HL-60/S4 (cell line): ENCODE results near the gene SEC14L1.
"Not testable (repeated sequence)": the region's sequence is repeated elsewhere in the genome, so short reads cannot be mapped to it uniquely, and the experiment has no call there.

Experiments
- in situ Hi-C: fragments of 300-500 bp; cut with MboI; formaldehyde crosslinking; loops from 2 replicates; pipeline ENCODE4 v1.14.3; 2022; ENCODE audit warnings: low sequenced_read_pairs

Gene SEC14L1

DNA sequence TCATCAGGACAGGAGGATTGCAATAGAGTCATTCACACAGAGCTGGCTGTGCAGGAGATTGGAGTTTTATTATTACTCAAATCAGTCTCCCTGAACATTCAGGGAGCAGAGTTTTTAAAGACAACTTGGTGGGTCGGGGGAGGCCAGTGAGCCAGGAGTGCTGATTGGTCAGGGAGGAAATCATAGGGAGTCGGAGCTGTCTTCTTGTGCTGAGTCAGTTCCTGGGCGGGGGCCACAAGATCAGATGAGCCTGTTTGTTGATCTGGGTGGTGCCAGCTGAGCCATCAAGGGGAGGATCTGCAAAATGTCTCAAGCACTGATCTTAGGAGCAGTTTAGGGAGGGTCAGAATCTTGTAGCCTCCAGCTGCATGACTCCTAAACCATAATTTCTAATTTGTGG lies 2.9 kb upstream of the SEC14L1 start:
- in situ Hi-C loops: not testable (repeated sequence)

DNA sequence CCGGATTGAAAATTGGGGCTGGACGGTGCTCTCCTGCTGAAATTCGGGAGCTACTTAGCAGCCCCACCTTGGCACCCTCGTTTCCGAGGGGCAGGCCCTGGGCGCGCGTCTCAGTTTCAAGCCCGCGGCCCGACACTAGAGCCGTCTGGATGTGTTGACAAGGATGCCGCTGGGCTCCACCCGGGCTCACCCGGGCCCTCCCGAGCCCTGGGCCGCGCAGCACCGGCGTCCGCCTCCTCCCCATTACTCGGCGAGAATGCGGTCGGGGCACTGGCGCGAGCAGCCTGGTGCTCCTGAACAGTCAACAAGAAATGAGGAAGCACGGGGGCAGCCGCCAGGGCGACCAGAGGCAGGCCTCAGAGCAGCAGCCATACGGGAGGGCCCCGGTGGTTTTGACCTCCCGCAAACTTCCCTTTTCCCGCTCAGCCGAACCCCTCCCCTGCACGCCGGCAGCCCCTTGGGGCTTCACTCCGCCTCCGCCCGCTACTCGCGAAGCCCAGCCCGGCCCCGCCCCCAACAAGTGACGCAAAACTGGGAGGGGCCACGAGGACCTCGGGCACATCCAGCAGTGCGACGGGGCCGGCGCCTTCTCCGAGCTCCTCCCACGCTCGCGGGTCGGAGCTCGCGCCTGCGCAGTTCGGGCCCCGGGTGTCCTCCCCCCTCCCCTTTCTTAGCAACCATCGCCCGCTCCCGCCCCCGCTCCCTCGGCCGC lies 447 bp upstream of the SEC14L1 start:
- in situ Hi-C loops: loop anchor here (10.0 kb wide), 1 partner anchor 46 kb away; no protein-coding TSS in a partner anchor

DNA sequence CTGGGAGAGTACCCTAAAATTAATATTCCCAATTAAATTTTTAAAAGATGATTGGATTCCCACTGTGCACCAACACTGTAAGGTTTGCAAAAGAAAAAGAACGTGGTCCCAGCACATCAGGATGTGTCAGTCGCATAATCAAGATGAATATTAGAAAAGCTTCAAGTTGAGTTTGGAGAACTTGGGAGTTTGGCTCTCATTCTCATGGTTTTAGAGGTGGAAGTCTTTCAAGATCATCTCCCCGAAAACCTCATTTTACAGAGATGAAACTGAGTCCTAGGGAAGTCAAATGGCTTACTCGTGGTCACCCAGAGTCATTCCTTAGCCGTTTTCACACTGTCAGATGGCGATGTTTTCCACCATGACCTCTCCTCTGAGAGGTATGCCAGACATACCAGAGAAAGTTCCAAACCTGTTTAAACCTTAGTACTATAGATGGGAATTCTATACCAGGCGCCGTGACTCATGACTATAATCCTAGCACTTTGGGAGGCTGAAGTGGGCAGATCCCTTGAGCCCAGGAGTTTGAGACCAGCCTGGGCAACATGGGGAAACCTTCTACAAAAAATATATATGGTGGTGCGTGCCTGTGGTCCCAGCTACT lies 1.2 kb downstream of the SEC14L1 start:
- in situ Hi-C loops: loop anchor here (10.0 kb wide), 1 partner anchor 47 kb away; no protein-coding TSS in a partner anchor

DNA sequence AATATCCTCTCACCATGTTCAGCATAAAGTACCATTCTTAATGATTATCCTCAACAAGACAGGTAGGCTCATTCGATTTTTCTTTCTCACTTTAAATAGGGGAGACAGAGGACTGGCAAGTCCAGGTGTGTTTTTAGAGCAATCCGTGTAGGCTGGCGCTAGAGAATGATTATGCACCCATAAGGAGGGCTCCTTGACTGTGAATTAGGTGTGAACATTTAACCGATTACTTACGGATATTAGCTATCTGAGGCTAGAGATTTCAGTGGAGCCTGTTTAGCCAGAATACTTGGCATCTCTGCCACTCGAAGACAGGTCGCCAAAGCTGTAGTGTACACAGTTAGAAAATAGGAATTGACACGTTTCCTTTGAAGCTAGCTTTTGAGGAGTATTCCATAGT lies 1.9 kb downstream of the SEC14L1 start:
- in situ Hi-C loops: loop anchor here (10.0 kb wide), 1 partner anchor 48 kb away; no protein-coding TSS in a partner anchor

DNA sequence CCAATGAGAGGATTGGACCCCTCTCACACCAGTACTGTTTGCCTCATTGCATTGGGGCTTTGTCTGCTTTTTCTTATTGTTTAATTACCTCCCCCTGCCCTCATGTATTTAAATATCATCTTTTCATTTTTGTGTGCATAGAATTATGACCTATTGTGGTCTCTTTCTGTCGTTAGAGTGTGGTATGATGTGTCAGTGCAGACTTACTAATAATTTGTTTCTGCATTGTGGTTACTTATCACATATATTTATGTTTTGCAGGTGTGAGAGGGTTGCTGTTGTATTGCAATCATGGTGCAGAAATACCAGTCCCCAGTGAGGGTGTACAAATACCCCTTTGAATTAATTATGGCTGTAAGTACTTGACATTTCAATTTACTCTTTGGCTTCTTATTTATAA lies 2.5 kb downstream of the SEC14L1 start:
- in situ Hi-C loops: loop anchor here (10.0 kb wide), 1 partner anchor 49 kb away; no protein-coding TSS in a partner anchor

DNA sequence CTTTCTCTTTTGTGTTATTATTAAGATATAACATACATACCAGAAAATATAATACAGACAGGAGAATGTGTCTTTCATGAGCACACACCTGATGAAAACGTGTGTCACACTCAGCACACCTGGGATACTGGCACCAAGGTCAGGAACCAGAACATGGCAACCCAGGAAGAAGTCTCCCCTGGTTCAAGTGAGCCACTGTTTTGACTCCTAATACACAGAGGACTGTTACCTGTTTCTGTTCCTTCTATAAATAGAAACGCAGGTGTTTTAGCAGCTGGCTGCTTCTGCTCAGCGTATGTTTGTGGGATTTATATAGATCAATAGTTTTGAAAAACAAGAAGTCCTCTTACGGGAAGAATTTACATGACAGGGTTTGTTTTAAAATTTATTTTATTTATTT lies 3.5 kb downstream of the SEC14L1 start:
- in situ Hi-C loops: loop anchor here (10.0 kb wide), 1 partner anchor 49 kb away; no protein-coding TSS in a partner anchor

DNA sequence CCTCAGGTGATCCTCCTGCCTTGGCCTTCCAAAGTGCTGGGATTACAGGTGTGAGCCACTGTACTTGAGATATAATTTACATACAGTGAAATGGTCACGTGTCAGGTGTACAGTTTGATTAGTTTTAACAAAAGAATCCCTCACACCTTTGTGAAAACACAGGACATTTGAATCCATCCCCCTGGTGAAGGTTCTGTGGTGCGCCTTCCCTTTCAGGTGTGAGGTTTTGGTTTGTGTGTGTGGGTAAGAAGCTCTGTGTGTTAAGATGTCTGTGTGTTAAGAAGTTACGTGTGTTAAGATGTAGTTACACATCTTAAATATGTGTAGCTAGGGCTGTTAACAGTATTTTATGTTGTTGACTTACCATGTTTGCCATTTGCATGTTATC lies 4.4 kb downstream of the SEC14L1 start:
- in situ Hi-C loops: loop anchor here (10.0 kb wide), 1 partner anchor 50 kb away; no protein-coding TSS in a partner anchor

DNA sequence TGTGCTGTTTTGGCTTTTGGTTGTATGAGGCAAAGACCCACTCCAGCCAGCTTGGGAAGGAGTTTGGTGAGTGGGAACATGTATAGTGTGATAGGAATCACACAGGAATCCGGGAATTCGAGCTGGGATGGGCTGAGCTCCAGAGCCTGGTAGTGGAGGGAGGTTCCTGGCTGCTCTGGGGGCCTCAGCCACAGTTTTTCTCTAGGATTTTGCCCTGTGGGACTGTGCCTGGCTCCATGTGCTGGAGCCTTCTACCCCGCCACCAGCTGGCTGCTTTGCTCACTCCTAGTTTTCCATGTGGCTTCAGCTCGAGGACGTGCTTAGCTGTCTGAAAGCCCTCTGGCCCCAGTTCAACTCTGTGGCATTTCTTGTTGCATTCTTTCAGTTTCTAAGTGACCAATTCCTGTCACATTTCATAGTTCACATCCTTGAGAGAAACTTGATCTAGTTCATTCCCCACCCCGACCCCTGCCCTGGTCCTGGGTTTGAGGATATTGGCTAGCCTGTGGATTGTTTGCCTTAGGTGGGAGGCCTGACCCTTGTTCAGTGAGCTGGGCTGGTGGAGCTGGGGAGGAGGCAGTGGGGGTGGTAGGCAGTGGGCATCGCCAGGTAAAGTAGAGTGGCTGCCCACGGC lies 5.0 kb downstream of the SEC14L1 start:
- in situ Hi-C loops: loop anchor here (10.0 kb wide), 1 partner anchor 51 kb away; no protein-coding TSS in a partner anchor

DNA sequence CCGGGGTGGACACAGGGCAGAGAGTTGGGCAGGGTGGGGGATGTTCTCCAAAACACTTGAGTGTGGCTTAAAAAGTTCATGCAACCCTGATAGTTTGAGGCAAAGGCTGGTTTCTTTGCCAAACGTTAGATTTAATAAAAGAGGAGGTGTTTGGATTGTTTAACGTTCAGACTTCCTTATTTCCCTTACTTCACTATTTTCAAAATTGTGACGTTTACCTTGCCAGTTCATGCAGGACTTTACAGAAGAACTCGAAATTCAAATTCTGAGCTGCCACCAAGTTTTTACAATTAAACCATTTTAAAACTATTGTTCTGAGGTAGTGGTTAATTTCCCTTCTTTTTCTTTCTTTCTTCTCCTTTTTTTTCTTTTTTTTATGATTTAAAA lies 5.5 kb downstream of the SEC14L1 start:
- in situ Hi-C loops: loop anchor here (10.0 kb wide), 1 partner anchor 51 kb away; no protein-coding TSS in a partner anchor

DNA sequence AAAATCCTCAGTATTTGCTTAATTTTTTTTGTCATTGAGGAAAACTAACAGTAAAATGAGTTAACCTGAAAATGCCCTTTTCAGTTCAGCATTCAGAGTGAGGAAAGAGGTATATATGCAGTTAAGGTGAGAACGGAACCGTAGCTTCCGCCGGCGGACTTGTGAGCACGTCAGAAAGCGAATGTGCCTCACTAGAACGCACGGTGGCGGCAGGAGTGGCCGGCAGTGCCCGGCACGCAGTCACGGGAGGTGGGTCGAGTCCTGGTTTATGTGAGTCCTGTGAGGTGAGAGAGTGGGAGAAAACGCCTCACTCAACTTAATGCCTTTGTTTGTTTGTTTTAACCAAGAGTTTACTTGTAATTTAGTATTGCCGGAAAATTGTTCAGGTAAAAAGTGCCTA lies 6.1 kb downstream of the SEC14L1 start:
- in situ Hi-C loops: loop anchor here (10.0 kb wide), 1 partner anchor 52 kb away; no protein-coding TSS in a partner anchor

DNA sequence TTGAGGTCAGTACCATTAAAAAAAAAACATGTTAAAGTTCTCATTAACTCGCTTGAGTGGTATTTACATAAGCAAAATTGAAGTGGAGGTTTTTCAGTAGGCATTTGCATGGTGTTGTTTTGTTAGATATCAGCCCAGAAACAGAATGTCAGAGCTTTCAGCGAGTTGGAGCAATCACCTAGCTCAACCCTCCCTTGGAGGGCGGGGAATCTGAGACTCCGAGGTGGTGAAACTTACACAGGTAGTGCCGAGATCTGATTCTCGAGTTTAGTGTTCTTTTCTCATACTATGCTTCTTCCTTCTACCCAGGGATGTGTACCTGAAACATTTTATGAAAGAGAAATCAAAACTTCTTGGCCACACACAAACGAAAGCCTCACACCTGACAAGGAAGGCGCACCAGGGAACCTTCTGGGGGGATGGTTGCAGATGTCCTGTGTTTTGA lies 6.6 kb downstream of the SEC14L1 start:
- in situ Hi-C loops: loop anchor here (10.0 kb wide), 1 partner anchor 53 kb away; no protein-coding TSS in a partner anchor

DNA sequence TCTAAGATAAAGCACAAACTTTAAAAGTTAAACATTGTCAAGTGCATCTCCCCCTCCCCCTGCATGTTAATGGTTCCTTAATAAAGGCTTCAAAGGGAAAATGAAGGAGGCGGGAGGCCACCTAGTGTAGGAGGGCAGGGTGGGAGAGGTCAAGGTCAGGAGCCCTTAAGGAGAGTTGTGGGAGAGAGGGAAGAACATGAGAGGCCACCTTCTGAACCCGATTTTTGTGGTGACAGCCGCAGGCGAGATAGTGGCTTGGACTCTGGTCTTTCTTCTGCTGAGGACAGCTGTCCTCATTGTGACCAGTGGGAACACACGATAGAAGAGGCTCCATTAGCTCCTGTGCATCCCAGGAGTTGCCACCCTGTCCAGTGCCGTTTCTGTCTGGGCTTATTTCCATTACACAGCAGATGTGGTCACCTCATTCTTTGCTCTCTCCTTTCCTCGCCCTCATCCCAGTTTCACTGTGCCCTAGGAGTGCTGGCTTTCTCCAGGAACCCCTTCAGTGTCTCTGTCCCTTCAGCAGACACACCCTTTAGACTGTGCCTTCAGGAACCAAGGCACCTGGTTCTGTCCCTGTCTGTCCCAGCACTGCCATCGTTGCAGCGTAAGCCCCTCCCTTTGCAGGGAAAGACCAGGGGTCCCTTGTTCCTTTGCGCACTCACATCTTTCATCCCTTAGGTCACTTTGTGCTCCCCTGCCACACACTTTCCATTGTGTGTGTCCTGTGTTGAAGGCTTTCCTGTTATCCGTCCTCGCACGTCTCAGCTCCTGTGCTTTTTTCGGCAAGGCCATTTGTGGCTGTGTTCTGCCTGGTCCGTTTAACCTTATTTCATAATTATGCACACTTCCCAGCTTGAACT lies 7.5 kb downstream of the SEC14L1 start:
- in situ Hi-C loops: loop anchor here (10.0 kb wide), 1 partner anchor 54 kb away; no protein-coding TSS in a partner anchor

DNA sequence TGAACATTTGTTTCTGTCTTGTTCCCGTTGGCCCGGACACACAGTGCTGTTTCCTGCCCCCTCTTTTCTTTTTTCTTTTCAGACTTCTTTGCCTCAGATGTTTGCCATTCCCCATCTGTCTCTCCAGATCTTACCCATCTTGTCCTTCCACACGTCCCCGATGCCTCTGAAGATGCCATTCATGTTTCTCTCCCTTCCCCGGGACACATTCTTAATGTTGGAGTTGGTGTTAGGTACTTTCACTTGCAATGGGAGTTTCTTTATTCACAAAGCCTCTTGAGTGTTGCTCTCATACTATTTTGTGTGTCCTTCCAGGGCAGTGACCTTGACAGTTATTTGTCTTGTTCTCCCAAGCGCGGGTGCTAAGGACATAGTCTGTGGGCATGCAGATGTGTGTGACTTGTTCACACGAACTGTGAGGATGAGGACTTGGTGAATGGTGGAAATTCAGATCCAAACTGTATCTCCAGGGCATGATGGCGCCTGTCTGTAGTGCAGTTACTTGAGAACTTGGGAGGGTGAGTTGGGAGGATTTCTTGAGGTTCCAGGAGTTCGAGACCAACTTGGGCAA lies 8.3 kb downstream of the SEC14L1 start:
- in situ Hi-C loops: loop anchor here (10.0 kb wide), 1 partner anchor 54 kb away; no protein-coding TSS in a partner anchor

DNA sequence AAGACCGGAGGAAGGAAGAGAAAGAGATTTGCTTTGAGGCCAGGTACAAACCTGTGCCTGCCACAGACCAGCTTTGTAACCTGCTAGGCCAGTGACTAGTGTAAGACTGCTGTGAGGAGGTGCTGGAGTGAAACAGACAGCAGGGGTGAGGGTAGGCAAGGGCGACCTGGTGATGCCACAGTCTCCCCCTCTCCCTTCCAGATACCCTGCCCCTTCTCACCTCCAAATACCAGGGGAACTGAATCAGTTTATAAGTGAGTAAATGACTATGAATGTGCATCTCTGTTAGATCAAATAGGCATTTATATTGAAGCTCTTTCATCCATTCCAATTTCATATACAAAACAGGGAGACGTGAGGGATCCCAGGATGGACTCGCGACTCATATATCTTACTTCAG lies 9.4 kb downstream of the SEC14L1 start:
- in situ Hi-C loops: no loop called here

DNA sequence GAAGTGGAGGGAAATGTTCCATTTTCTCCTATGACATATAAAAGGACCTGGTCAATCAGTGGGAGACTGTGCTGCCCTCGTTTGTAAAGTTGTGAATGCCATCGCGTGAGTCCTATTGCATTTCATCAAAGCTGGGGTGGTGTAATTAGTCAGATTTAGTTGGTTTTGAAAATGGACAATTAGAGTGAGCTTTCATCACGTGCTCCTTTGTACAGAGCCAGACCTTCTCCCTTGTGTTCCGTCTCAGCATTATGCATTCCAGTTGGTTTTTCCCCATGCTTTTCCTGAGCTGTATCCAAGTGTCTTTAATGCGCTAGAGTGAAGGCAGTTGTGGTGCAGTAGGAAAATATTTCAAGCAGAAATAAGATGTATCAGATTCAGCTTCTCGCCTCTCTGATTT lies 10.4 kb downstream of the SEC14L1 start:
- in situ Hi-C loops: no loop called here

DNA sequence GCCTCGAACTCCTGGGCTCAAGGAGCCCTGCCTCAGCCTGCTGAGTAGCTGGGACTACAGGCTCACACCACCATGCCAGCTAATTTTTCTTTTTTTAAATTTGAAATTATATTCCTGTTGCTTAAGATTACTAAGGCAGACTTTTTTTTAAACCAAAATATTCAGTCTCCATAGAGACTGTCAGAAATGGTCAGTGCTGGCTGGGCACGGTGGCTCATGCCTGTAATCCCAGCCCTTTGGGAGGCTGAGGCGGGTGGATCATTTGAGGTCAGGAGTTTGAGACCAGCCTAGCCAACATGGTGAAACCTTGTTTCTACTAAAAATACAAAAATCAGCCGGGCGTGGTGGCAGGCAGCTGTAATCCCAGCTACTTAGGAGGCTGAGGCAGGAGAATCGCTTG lies 11.3 kb downstream of the SEC14L1 start:
- in situ Hi-C loops: not testable (repeated sequence)

DNA sequence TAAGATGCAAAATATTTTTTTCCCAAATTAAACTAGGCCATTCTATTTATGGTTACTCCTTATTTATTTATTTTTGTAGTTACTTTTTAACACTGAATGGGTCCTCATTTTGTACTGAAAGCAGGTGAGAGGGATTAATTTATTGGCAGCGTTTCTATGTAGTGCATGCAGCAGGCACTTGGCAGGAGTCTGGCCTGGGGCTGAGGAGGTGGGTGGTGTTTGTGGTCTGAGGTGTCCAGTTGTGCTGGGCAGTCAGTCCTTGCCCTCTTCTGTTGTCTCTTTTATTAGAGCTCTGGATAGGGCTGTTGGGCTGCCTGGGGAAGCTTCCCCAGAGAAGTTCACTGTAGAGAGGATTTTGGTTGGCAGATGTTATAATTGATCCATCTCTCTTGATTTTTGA lies 12.7 kb downstream of the SEC14L1 start:
- in situ Hi-C loops: no loop called here

DNA sequence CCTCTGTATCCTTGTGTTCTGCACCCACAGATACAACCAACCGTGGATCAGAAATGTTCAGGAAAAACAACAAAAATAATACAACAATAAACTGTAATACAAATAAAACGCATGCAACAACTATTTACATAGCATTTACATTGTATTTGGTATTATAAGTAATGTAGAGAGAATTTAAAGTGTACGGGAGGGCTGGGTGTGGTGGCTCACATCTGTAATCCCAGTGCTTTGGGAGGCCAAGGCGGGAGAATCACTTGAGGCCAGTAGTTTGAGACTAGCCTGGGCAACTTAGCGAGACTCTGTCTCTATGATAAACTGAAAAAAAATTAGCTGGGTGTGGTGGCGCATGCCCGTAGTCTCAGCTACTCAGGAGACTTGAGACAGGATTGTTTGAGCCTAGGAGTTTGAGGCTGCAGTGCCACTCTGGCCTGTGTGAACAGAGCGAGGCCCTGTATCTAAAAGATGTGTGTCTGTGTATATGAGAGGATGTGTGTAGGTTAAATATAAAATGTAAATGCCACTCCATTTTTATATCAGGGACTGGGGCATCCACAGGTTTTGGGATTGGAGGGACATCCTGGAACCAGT lies 13.3 kb downstream of the SEC14L1 start:
- in situ Hi-C loops: no loop called here

DNA sequence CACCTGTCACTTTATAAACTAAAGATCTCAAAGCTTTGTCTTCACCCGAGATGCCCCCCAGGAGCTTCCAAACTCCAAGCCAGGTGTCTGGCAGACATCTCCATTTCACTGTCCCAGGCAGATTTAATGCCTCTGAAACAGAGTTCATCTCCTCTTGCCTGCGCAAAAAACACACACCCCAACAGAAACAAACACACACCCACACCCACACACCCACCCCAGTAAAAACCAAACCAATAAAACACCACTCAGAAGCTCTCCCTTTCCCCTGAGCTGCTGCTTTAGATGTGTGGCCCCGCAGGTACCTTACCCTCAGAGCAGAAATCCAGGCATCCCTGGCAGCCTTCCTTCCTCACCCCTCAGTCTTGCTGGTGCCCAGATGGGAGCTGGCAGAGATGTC lies 14.4 kb downstream of the SEC14L1 start:
- in situ Hi-C loops: no loop called here

DNA sequence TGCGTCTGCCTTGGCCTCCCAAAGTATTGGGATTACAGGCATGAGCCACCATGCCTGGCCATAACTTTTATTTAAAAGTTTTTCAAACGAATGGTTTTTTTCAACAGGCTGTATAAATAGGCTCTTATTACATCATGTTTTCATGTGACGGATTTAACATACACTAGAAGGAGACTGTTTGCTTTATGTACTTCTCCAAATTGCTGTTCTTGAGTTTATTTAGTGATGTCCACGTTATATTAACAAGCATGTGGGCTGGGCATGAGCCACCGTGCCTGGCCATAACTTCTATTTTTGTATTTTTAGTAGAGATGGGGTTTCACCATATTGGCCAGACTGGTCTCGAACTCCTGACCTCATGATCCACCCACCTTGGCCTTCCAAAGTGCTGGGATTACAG lies 17.0 kb downstream of the SEC14L1 start:
- in situ Hi-C loops: not testable (repeated sequence)
